ENCODE measurements around the gene S100A10. TPM values are rescaled to one million over a fixed set of nuclear protein-coding genes. Genes with fewer than 3 reads are reported as not detected.
A peak's percentile ranks its signal among the peaks of the same experiment; 100 is the strongest.

The S100A10 gene
- total and polyA plus RNA-seq, 2 experiments from 2014 or later, result 60.5 to 1,024 TPM

GRCh38 chr1:151970626-151971025, 23.0 kb downstream of the S100A10 start:
- Histone ChIP-seq H3K4me1 (ENCODE audit: insufficient read depth) (peaks cover 21% of the 10 kb centered on the region), H2AFZ (no peak overlapping the region), H3K4me3 (no peak overlapping the region), H3F3A (ENCODE audit: insufficient read depth) (no peaks in the 10 kb centered on the region; the same call in 1 of the 2 replicates), H3K4me2 (ENCODE audit: unreplicated experiment) (peak overlapping the region; percentile 26), H3K9me3 (ENCODE audit: low read depth) (no peaks in the 10 kb centered on the region), H3K9me2 (ENCODE audit: insufficient read depth) (no peaks in the 10 kb centered on the region), H3K79me2 (ENCODE audit: insufficient read depth) (no peaks in the 10 kb centered on the region), H3K27ac (no peak overlapping the region), H3K9ac (no peak overlapping the region), H3K27me3 (replicated peaks; ENCODE audit: insufficient read depth) (no peaks in the 10 kb centered on the region), H3K36me3 (ENCODE audit: low read depth) (no peaks in the 10 kb centered on the region), H4K20me1 (ENCODE audit: insufficient read depth) (no peaks in the 10 kb centered on the region)
- no peak for TF ChIP-seq EZH2 (IDR thresholded peaks at IDR 0.05; ENCODE audit: insufficient read depth, poor library complexity, severe bottlenecking)
- 11 to 13% methylated on average over 4 of the region's 4 CpGs for WGBS, 2 experiments (ENCODE audit: low coverage in 1 of 2, low lambda C conversion rate in 2 of 2, missing lambda C conversion rate in 2 of 2)
- in situ Hi-C loops (cut with MboI), result no loop called here
- DNase-seq, result peak; percentile 67

GRCh38 chr1:151970128-151970527, 23.5 kb downstream of the S100A10 start:
- Histone ChIP-seq H3F3A (ENCODE audit: insufficient read depth) (no peaks in the 10 kb centered on the region; the same call in 1 of the 2 replicates), H2AFZ (no peak overlapping the region), H3K27me3 (replicated peaks; ENCODE audit: insufficient read depth) (no peaks in the 10 kb centered on the region), H3K4me1 (ENCODE audit: insufficient read depth) (peaks cover 21% of the 10 kb centered on the region), H3K36me3 (ENCODE audit: low read depth) (no peaks in the 10 kb centered on the region), H4K20me1 (ENCODE audit: insufficient read depth) (no peaks in the 10 kb centered on the region), H3K4me3 (no peak overlapping the region), H3K9ac (no peak overlapping the region), H3K9me3 (ENCODE audit: low read depth) (no peaks in the 10 kb centered on the region), H3K4me2 (ENCODE audit: unreplicated experiment) (peak overlapping the region; percentile 26), H3K9me2 (ENCODE audit: insufficient read depth) (no peaks in the 10 kb centered on the region), H3K27ac (no peak overlapping the region), H3K79me2 (ENCODE audit: insufficient read depth) (no peaks in the 10 kb centered on the region)
- no peak for TF ChIP-seq EZH2 (IDR thresholded peaks at IDR 0.05; ENCODE audit: insufficient read depth, poor library complexity, severe bottlenecking)
- no peak for TF ChIP-seq EZH2phosphoT487 (IDR thresholded peaks at IDR 0.05; ENCODE audit: insufficient read depth, low read depth)
- 83 to 91% methylated on average over 5 of the region's 5 CpGs for WGBS, 2 experiments (ENCODE audit: low coverage in 1 of 2, low lambda C conversion rate in 2 of 2, missing lambda C conversion rate in 2 of 2)
- in situ Hi-C loops (cut with MboI), result no loop called here
- no peak for DNase-seq

- 91 to 93% methylated on average over 3 of the region's 3 CpGs for WGBS, 2 experiments (ENCODE audit: low coverage in 1 of 2, low lambda C conversion rate in 2 of 2, missing lambda C conversion rate in 2 of 2)
- Histone ChIP-seq H3K4me2 (ENCODE audit: unreplicated experiment) (no peak overlapping the region), H3K4me1 (ENCODE audit: insufficient read depth) (peaks cover 29% of the 10 kb centered on the region), H3K9ac (no peak overlapping the region), H3K79me2 (ENCODE audit: insufficient read depth) (no peaks in the 10 kb centered on the region), H3F3A (ENCODE audit: insufficient read depth) (no peaks in the 10 kb centered on the region; the same call in 1 of the 2 replicates), H3K9me2 (ENCODE audit: insufficient read depth) (no peaks in the 10 kb centered on the region), H3K9me3 (ENCODE audit: low read depth) (no peaks in the 10 kb centered on the region), H3K4me3 (no peak overlapping the region), H3K36me3 (ENCODE audit: low read depth) (no peaks in the 10 kb centered on the region), H4K20me1 (ENCODE audit: insufficient read depth) (no peaks in the 10 kb centered on the region), H3K27me3 (replicated peaks; ENCODE audit: insufficient read depth) (no peaks in the 10 kb centered on the region), H2AFZ (no peak overlapping the region), H3K27ac (no peak overlapping the region)
- no peak for TF ChIP-seq EZH2 (IDR thresholded peaks at IDR 0.05; ENCODE audit: insufficient read depth, poor library complexity, severe bottlenecking)
- DNase-seq, result no peak
- in situ Hi-C loops (cut with MboI), result loop anchor here (5.0 kb wide), 1 partner anchor 38 kb away; no protein-coding TSS in a partner anchor
These were observed 24.8 kb downstream of the S100A10 start for GRCh38 chr1:151968791-151969399.

- no peak for TF ChIP-seq EZH2phosphoT487 (IDR thresholded peaks at IDR 0.05; ENCODE audit: insufficient read depth, low read depth)
- no peak for TF ChIP-seq EZH2 (IDR thresholded peaks at IDR 0.05; ENCODE audit: insufficient read depth, poor library complexity, severe bottlenecking)
- in situ Hi-C loops (cut with MboI), result loop anchor here (5.0 kb wide), 1 partner anchor 39 kb away; no protein-coding TSS in a partner anchor
- H4K20me1 ChIP-seq (ENCODE audit: insufficient read depth), result no peaks in the 10 kb centered on the region
- peak; percentile 72 for DNase-seq
- H3K9ac ChIP-seq, result no peak overlapping the region
- 35 to 38% methylated on average over 4 of the region's 4 CpGs for WGBS, 2 experiments (ENCODE audit: low coverage in 1 of 2, low lambda C conversion rate in 2 of 2, missing lambda C conversion rate in 2 of 2)
- H3K79me2 ChIP-seq (ENCODE audit: insufficient read depth), result no peaks in the 10 kb centered on the region
- H3K36me3 ChIP-seq (ENCODE audit: low read depth), result no peaks in the 10 kb centered on the region
- no peaks in the 10 kb centered on the region for H3K9me3 ChIP-seq (ENCODE audit: low read depth)
- H3K27me3 ChIP-seq (replicated peaks; ENCODE audit: insufficient read depth), result no peaks in the 10 kb centered on the region
- peaks cover 22% of the 10 kb centered on the region for H3K4me1 ChIP-seq (ENCODE audit: insufficient read depth)
- no peaks in the 10 kb centered on the region for H3K9me2 ChIP-seq (ENCODE audit: insufficient read depth)
- H3K27ac ChIP-seq, result no peak overlapping the region
- H3F3A ChIP-seq (ENCODE audit: insufficient read depth), result no peaks in the 10 kb centered on the region; the same call in 1 of the 2 replicates
- no peak overlapping the region for H3K4me3 ChIP-seq
- H3K4me2 ChIP-seq (ENCODE audit: unreplicated experiment), result no peak overlapping the region
- H2AFZ ChIP-seq, result no peak overlapping the region
These were observed 25.6 kb downstream of the S100A10 start for GRCh38 chr1:151968058-151968457.
